ENCODE results near the gene TCF7L1.
A peak's percentile ranks its signal among the peaks of the same experiment; 100 is the strongest.

TCF7L1 gene

DNA sequence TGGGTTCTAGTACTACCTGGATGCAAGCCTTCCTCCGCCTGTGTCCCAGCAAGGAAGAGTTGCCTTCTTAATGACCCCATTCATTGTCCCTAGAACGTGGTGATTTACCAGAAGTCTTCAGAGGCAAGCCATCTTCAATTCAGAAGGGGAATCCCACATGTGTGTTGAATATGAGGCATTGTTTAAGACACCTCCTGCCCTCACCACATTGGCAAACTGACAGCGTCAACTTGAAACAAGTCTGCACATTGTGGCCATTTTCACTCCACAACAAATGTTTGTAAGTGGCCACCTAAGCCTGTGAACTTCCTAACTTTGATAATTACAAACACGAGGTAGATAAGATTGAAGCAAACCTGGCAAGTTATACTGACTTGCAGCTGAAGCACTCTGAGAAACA, 83.7 kb downstream of the TCF7L1 start:
- Histone ChIP-seq H3K9me3 (ENCODE audit: severe bottlenecking) (no peaks in the 10 kb centered on the region), H3K4me1 (ENCODE audit: insufficient read depth, poor library complexity, severe bottlenecking) (no peaks in the 10 kb centered on the region), H3K4me3 (ENCODE audit: severe bottlenecking) (no peak overlapping the region), H3K27ac (ENCODE audit: poor library complexity, severe bottlenecking) (no peak overlapping the region), H3K27me3 (ENCODE audit: insufficient read depth, poor library complexity, severe bottlenecking) (no peaks in the 10 kb centered on the region), H3K36me3 (ENCODE audit: low read depth) (no peaks in the 10 kb centered on the region; the same call in 1 of the 2 replicates)
- DNase-seq (ENCODE audit: low spot score), result no peak
- no peak for ATAC-seq (ENCODE audit: low read depth)
- TF ChIP-seq, protein P1, sequence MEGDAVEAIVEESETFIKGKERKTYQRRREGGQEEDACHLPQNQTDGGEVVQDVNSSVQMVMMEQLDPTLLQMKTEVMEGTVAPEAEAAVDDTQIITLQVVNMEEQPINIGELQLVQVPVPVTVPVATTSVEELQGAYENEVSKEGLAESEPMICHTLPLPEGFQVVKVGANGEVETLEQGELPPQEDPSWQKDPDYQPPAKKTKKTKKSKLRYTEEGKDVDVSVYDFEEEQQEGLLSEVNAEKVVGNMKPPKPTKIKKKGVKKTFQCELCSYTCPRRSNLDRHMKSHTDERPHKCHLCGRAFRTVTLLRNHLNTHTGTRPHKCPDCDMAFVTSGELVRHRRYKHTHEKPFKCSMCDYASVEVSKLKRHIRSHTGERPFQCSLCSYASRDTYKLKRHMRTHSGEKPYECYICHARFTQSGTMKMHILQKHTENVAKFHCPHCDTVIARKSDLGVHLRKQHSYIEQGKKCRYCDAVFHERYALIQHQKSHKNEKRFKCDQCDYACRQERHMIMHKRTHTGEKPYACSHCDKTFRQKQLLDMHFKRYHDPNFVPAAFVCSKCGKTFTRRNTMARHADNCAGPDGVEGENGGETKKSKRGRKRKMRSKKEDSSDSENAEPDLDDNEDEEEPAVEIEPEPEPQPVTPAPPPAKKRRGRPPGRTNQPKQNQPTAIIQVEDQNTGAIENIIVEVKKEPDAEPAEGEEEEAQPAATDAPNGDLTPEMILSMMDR (IDR thresholded peaks at IDR 0.05; ENCODE audit: poor library complexity, severe bottlenecking), result no peak

DNA sequence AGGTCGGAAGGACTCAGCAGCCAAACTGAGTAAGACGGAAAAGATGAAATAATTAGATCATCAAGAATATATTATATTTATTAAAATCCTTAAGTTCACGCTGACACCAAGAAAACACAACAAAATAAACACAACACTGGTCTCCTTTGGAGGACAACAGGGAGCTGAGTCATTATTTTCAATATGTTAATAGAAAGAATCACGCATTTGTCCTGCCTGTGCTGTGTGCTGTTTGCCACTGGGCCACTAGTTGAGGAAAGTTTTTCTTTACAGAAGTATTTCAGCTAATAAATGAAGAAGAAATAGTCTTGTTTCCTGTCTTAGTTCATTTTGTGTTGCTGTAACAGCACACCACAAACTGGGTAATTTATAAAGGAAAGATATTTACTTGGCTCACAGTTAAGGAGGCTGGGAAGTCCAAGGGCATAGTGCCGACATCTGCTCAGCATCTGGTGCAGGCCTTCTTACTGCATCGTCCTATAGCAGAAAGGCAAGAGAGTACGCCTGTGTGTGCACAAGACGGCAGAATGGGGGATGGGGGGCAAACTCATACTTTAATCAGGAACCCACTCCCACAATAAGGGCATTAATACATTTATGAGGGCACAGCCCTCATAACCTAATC, 88.0 kb downstream of the TCF7L1 start:
- TF ChIP-seq, protein P1 (IDR thresholded peaks at IDR 0.05; ENCODE audit: poor library complexity, severe bottlenecking), result no peak
- H3K4me1 ChIP-seq (ENCODE audit: insufficient read depth, poor library complexity, severe bottlenecking), result no peaks in the 10 kb centered on the region
- no peak for DNase-seq (ENCODE audit: low spot score)

DNA sequence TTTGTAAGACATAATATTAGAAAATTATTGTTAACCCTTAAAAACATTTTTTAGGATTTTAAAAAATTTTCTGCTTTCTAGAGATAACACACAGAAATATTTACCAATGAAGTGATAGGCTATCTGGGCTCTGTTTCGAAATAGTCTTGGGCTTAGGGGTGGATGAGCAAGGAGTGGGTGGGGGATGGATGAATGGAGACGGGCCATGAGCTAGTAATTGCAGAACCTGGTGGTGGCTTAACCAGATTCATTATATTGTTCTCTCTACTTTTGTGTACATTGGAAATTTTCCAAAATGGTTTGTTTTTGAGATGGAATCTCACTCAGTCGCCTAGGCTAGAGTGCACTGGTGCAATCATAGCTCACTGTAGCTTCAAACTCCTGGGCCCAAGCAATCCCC, 89.6 kb downstream of the TCF7L1 start:
- H3K4me1 ChIP-seq (ENCODE audit: insufficient read depth, poor library complexity, severe bottlenecking), result no peaks in the 10 kb centered on the region
- no peaks in the 10 kb centered on the region for H3K27me3 ChIP-seq (ENCODE audit: insufficient read depth, poor library complexity, severe bottlenecking)
- no peak overlapping the region for H3K4me3 ChIP-seq (ENCODE audit: severe bottlenecking)
- no peaks in the 10 kb centered on the region; the same call in 1 of the 2 replicates for H3K36me3 ChIP-seq (ENCODE audit: low read depth)
- DNase-seq (ENCODE audit: low spot score) (no peak), ATAC-seq (ENCODE audit: low read depth) (0 out of 3 replicates have a peak, but pooled peaks have one; percentile 33)
- TF ChIP-seq, protein P1 (IDR thresholded peaks at IDR 0.05; ENCODE audit: poor library complexity, severe bottlenecking), result no peak
- H3K27ac ChIP-seq (ENCODE audit: poor library complexity, severe bottlenecking), result no peak overlapping the region
- no peaks in the 10 kb centered on the region for H3K9me3 ChIP-seq (ENCODE audit: severe bottlenecking)

More for the DNA sequence above, 88.0 kb downstream of the TCF7L1 start:
- H3K27me3 ChIP-seq (ENCODE audit: insufficient read depth, poor library complexity, severe bottlenecking), result no peaks in the 10 kb centered on the region
- ATAC-seq (ENCODE audit: low read depth), result no peak
- H3K9me3 ChIP-seq (ENCODE audit: severe bottlenecking), result no peaks in the 10 kb centered on the region
- no peak overlapping the region for H3K27ac ChIP-seq (ENCODE audit: poor library complexity, severe bottlenecking)
- H3K4me3 ChIP-seq (ENCODE audit: severe bottlenecking), result no peak overlapping the region
- no peaks in the 10 kb centered on the region; the same call in 1 of the 2 replicates for H3K36me3 ChIP-seq (ENCODE audit: low read depth)

DNA sequence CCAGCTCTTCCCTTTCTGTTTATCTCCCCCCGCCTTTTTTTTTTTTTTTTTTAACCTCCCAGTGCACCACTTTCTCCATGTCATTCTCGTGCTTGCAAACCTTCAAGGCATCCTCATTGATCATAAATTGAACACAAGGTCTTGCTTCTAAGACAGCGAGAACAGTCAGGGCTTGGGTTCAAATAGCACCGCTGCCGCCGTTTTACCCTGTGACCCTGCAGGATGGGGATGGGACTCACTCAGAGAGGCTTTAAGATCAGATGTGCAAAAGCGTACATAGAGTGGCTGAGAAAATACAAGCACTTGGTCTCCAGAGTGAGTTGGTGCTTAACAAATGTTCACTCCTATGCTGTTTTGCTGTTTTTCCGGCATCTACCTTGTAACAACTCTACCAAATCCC, 93.6 kb downstream of the TCF7L1 start:
- Histone ChIP-seq H3K36me3 (ENCODE audit: low read depth) (no peaks in the 10 kb centered on the region), H3K9me3 (ENCODE audit: severe bottlenecking) (no peaks in the 10 kb centered on the region), H3K27ac (ENCODE audit: poor library complexity, severe bottlenecking) (no peak overlapping the region), H3K4me3 (ENCODE audit: severe bottlenecking) (no peak overlapping the region), H3K27me3 (ENCODE audit: insufficient read depth, poor library complexity, severe bottlenecking) (no peaks in the 10 kb centered on the region), H3K4me1 (ENCODE audit: insufficient read depth, poor library complexity, severe bottlenecking) (no peaks in the 10 kb centered on the region)
- no peak for ATAC-seq (ENCODE audit: low read depth)
- TF ChIP-seq, protein P1 (IDR thresholded peaks at IDR 0.05; ENCODE audit: poor library complexity, severe bottlenecking), result no peak
- no peak for DNase-seq (ENCODE audit: low spot score)
